22Rv1 (cell line): ENCODE results near the gene RTKN2.

Experiments
- CTCF ChIP-seq: fragments of 450-650 bp; IDR thresholded peaks from 2 replicates; pipeline ENCODE4 v1.5.1; 2017; ENCODE audit warnings: mild to moderate bottlenecking
- ZFX ChIP-seq: fragments of 450-650 bp; IDR thresholded peaks from 2 replicates; pipeline ENCODE4 v1.6.1; 2017; ENCODE audit warnings: antibody characterized with exemption, borderline replicate concordance

GRCh38 chr10:62177111-62177510 is 91.5 kb downstream of the RTKN2 start:
- no peak for TF ChIP-seq ZFX
- TF ChIP-seq CTCF: no peak
